ENCODE data around the gene TSPEAR. TPM values are rescaled to one million over a fixed set of nuclear protein-coding genes. Genes with fewer than 3 reads are reported as not detected.

Gene TSPEAR
- total RNA-seq, 4 donors from 2014 or later = 0.18 to 0.69 (median 0.51) TPM; not detected in 1

DNA sequence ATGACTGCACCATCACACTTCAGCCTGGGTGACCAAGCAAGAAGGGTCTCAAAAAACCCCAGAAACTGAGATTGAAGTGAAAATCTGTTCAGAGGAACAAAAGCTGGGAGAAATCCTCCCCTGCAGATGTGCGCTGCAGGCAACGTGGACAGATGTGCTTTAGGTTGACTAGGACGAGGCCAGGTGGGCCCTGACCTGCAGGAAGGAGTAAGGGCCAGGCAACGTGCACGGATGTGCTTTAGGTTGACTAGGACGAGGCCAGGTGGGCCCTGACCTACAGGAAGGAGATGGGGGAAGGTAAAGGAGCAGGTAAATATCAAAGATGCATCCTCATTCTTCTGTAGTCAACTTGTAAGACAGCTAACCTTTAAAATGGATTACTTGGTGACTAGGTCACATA is 26.9 kb downstream of the TSPEAR start:
- Histone ChIP-seq H3K4me3 (no peak overlapping the region), H3K36me3 (no peaks in the 10 kb centered on the region), H3K27me3 (no peaks in the 10 kb centered on the region), H3K4me1 (no peaks in the 10 kb centered on the region), H3K27ac (no peak overlapping the region), H3K9me3 (no peaks in the 10 kb centered on the region)
- intact Hi-C loops (cut with DNase I; ENCODE audit: low total_unique reads) = no loop called here
- DNase-seq = no peak
- TF ChIP-seq, protein P1, sequence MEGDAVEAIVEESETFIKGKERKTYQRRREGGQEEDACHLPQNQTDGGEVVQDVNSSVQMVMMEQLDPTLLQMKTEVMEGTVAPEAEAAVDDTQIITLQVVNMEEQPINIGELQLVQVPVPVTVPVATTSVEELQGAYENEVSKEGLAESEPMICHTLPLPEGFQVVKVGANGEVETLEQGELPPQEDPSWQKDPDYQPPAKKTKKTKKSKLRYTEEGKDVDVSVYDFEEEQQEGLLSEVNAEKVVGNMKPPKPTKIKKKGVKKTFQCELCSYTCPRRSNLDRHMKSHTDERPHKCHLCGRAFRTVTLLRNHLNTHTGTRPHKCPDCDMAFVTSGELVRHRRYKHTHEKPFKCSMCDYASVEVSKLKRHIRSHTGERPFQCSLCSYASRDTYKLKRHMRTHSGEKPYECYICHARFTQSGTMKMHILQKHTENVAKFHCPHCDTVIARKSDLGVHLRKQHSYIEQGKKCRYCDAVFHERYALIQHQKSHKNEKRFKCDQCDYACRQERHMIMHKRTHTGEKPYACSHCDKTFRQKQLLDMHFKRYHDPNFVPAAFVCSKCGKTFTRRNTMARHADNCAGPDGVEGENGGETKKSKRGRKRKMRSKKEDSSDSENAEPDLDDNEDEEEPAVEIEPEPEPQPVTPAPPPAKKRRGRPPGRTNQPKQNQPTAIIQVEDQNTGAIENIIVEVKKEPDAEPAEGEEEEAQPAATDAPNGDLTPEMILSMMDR (IDR thresholded peaks at IDR 0.05) = no peak
- no peak for TF ChIP-seq POLR2A (IDR thresholded peaks at IDR 0.05)

DNA sequence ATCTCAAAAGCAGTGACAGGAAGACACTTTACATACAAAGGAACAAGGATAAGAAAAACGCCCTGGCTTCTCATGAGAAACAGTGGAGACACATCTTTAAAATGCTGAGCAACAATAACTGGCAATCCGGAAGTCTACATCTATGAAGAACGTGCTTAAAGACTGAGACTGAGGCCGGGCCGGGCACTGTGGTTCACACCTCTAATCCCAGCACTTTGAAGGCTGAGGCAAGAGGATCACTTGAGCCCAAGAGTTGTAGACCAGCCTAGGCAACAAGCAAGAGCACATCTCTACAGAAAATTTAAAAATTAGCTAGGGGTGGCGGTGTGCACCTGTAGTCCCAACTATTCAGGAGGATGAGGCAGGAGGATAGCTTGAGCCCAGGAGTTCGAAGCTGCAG is 27.3 kb downstream of the TSPEAR start:
- no peak for TF ChIP-seq POLR2A (IDR thresholded peaks at IDR 0.05)
- TF ChIP-seq, protein P1 (IDR thresholded peaks at IDR 0.05) = no peak
- Histone ChIP-seq H3K4me1 (no peaks in the 10 kb centered on the region), H3K9me3 (no peaks in the 10 kb centered on the region), H3K27ac (no peak overlapping the region), H3K27me3 (no peaks in the 10 kb centered on the region), H3K36me3 (no peaks in the 10 kb centered on the region), H3K4me3 (no peak overlapping the region)
- no peak for DNase-seq
- intact Hi-C loops (cut with DNase I; ENCODE audit: low total_unique reads) = no loop called here

DNA sequence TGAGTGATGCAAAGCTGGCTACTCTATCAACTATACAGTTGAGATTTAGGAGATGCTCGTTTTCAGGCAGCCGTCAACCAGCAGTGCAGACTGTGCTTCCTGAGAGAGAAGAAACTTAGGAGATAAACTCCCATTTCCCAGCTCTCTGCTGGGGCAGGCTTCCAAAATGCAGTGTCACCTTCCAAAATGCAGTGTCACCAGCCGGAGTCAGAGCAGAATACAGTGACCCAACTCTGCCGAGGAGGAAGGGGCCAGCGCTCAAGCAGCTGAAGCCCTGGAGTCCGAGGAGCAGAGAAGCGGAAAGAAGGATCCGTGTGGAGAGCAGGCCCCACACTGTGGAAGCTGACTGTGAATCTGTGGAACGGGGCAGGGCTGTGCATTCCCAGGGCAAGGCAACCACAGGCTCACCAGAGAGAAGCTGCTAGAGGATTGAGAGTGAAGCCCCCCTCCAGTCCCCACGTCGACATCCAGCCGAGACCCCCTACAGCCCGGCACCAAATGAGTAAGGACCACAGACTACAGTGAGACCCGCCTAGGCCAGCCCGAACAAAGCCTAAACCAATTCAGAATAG is 28.7 kb downstream of the TSPEAR start:
- intact Hi-C loops (cut with DNase I; ENCODE audit: low total_unique reads) = no loop called here

DNA sequence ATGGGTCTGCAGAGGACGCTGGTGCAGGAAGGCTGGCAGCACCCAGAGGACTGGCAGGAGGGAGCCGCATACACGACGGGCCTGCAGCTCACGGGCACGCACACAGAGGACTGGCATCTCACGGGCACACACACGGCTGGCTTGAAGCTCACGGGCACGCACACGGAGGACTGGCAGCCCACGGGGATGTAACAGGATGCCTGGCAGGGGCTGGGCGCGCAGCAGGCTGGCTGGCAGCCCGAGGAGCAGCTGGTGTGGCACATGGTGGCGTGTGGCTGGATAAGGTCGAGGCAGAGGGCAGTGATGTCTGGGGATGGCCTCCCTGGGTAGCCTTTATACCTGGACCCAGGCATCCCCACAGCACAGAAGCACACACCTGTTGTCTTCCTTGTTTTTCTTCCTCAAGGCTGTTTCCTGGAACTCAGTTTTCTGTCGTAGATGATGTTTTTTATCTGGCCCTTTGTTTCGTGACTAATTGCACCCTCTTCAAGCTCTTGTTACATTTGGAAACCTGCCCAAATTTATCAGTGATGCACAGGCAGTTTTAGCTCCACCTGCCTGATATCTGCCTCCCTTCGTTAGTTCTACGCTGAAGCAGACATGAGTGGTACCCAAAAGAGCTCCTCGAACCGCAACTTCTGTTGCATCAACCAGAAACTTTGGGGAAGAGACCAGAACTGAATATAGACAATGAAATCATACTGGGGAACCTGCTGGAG is 29.4 kb downstream of the TSPEAR start, which contains the start of gene KRTAP12-1:
TSS of gene KRTAP12-1 (minus strand) at position 303 of the 719 bp plus-strand sequence. CDS start at position 263, 40 bp downstream.
- intact Hi-C loops (cut with DNase I; ENCODE audit: low total_unique reads) = no loop called here
- H3K27me3 ChIP-seq = no peaks in the 10 kb centered on the region
- no peaks in the 10 kb centered on the region for H3K9me3 ChIP-seq
- no peak within 1 kb of the TSS for H3K27ac ChIP-seq
- no peak for DNase-seq
- no peaks in the 10 kb centered on the region for H3K36me3 ChIP-seq
- no peaks in the 10 kb centered on the region for H3K4me1 ChIP-seq
- TF ChIP-seq, protein P1 (IDR thresholded peaks at IDR 0.05) = no peak
- TF ChIP-seq POLR2A (IDR thresholded peaks at IDR 0.05) = no peak
- no peak within 1 kb of the TSS for H3K4me3 ChIP-seq

More for the DNA sequence above, 28.7 kb downstream of the TSPEAR start:
- TF ChIP-seq, protein P1 (IDR thresholded peaks at IDR 0.05) = no peak
- TF ChIP-seq POLR2A (IDR thresholded peaks at IDR 0.05) = no peak
- H3K27me3 ChIP-seq = no peaks in the 10 kb centered on the region
- no peaks in the 10 kb centered on the region for H3K4me1 ChIP-seq
- no peak overlapping the region for H3K4me3 ChIP-seq
- DNase-seq = no peak
- H3K36me3 ChIP-seq = no peaks in the 10 kb centered on the region
- no peak overlapping the region for H3K27ac ChIP-seq
- no peaks in the 10 kb centered on the region for H3K9me3 ChIP-seq

DNA sequence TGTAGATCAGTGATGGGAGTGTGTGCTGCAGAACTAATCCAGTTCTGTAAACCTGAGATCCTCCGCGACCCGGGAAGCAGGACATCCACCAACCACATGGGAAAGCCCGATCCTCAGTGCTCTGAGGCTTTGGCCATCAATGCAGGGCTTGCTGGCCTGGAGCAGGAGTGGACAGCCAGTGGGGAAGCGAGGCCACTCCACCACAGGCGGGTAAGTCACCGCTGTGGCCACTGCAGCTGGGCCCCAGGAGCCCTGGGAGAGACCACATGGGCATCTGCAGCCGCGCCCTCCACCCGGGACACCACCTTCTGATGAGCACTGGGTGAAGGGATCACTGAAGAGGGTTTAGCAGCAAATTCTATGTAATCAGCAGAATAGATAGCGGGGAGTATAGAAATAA is 30.2 kb downstream of the TSPEAR start:
- TF ChIP-seq POLR2A (IDR thresholded peaks at IDR 0.05) = no peak
- TF ChIP-seq, protein P1 (IDR thresholded peaks at IDR 0.05) = no peak

More for the DNA sequence above, 30.2 kb downstream of the TSPEAR start:
- Histone ChIP-seq H3K9me3 (no peaks in the 10 kb centered on the region), H3K36me3 (no peaks in the 10 kb centered on the region), H3K27ac (no peak overlapping the region), H3K4me3 (no peak overlapping the region), H3K4me1 (no peaks in the 10 kb centered on the region), H3K27me3 (no peaks in the 10 kb centered on the region)
- DNase-seq = no peak
- intact Hi-C loops (cut with DNase I; ENCODE audit: low total_unique reads) = no loop called here
